Spleen (tissue), 11 donors: ENCODE data around the gene CCNI. TPM values are rescaled to one million over a fixed set of nuclear protein-coding genes. Genes with fewer than 3 reads are reported as not detected.

Experiments
- DNase-seq: peaks from one replicate; pipeline ENCODE4 v3.0.0-alpha.2; 2020
- H3K27ac ChIP-seq, 8 donors: fragments of 200-600 bp; sonication (generic) in 7 of 8; 1 replicate in 4 of 8; 2 replicates in 4 of 8; pipeline versions ENCODE4 v1.5.0 to v1.8.0; 2016 to 2021; ENCODE audit warnings: inconsistent platforms in 4 of 8, mild to moderate bottlenecking in 4 of 8, moderate library complexity in 1 of 8
- H3K27me3 ChIP-seq, 7 donors: fragments of 200-600 bp; sonication (generic) in 6 of 7; replicated peaks in 1 of 7; 1 replicate in 4 of 7; 2 replicates in 3 of 7; pipeline versions ENCODE4 v1.5.0 to v1.8.0; 2016 to 2021; ENCODE audit warnings: inconsistent platforms in 3 of 7, mild to moderate bottlenecking in 1 of 7
- H3K36me3 ChIP-seq, 6 donors: fragments of 200-600 bp; sonication (generic) in 5 of 6; 1 replicate in 4 of 6; 2 replicates in 2 of 6; pipeline versions ENCODE4 v1.5.0 to v1.8.0; 2016 to 2021; ENCODE audit warnings: inconsistent platforms in 2 of 6
- H3K4me1 ChIP-seq, 6 donors: fragments of 200-600 bp; sonication (generic) in 5 of 6; 1 replicate in 3 of 6; 2 replicates in 3 of 6; pipeline versions ENCODE4 v1.5.0 to v1.8.0; 2016 to 2021; ENCODE audit warnings: inconsistent platforms in 3 of 6
- H3K4me3 ChIP-seq, 8 donors: fragments of 200-600 bp; sonication (generic) in 7 of 8; 1 replicate in 4 of 8; 2 replicates in 4 of 8; pipeline versions ENCODE4 v1.5.0 to v1.8.0; 2016 to 2021; ENCODE audit warnings: inconsistent platforms in 4 of 8, mild to moderate bottlenecking in 4 of 8, moderate library complexity in 2 of 8
- H3K9me3 ChIP-seq, 8 donors: fragments of 200-600 bp; sonication (generic) in 7 of 8; 1 replicate in 4 of 8; 2 replicates in 4 of 8; pipeline versions ENCODE4 v1.5.0 to v1.8.0; 2016 to 2021; ENCODE audit warnings: inconsistent platforms in 4 of 8
- CTCF ChIP-seq, 11 experiments: fragments of 200-600 bp in 7 of 11; fragments of 450-650 bp in 4 of 11; sonication (generic) in 4 of 11; IDR thresholded peaks in 8 of 11; conservative IDR thresholded peaks in 3 of 11; 1 replicate in 7 of 11; 2 replicates in 4 of 11; pipeline versions ENCODE4 v1.4.0 to v1.8.0; 2016 to 2021; ENCODE audit warnings: antibody characterized with exemption in 11 of 11, inconsistent platforms in 4 of 11, mild to moderate bottlenecking in 1 of 11
- POLR2A ChIP-seq, 3 donors: fragments of 450-650 bp; IDR thresholded peaks; one replicate each; pipeline ENCODE4 v1.5.1; 2017; ENCODE audit warnings: antibody characterized with exemption in 3 of 3, mild to moderate bottlenecking in 1 of 3
- POLR2AphosphoS5 ChIP-seq, 3 donors: sonication (generic); formaldehyde crosslinking; IDR thresholded peaks; one replicate each; pipeline ENCODE4 v1.5.1; 2017; ENCODE audit warnings: antibody characterized with exemption in 3 of 3
- WGBS, 5 donors: extraction: QIAGEN DNeasy Blood & Tissue Kit in 3 of 5; methylation state at CpG; one replicate each; pipeline versions ENCODE4 v1.1.5 to v1.1.7; 2013 to 2018; 5-methylcytosine and 5-hydroxymethylcytosine counted together
- intact Hi-C: fragments of 100-400 bp; cut with DNase I; formaldehyde crosslinking; loops from one replicate; pipeline ENCODE4 v1.15.0; 2023; ENCODE audit warnings: low total_unique reads
- polyA plus RNA-seq, 3 donors: library from polyadenylated mRNA; stranded (reverse); fragments of 200-250 nt; gene quantifications; one replicate each; pipeline ENCODE4 v1.2.1, GENCODE V29; 2013
- total RNA-seq, 7 donors: library from RNA; depleted of rRNA in 3 of 7; stranded (reverse); fragments of >200 nt in 3 of 7; fragmentation: NEBNext Ultra II Directional in 4 of 7; extraction: Animal tissue kit (Norgen Biotek cat#: 25700) in 4 of 7; gene quantifications; one replicate each; pipeline versions ENCODE4 v1.1.0 to v1.2.1, GENCODE V29; 2016 to 2021
- donor health status: healthy with polysubstance abuse.
- donor health status: DM: no; HTN: no; CAD: no; lungs with moderate emphysema.
- donor health status: DM: no; HTN: no; CAD: no.
- donor health status: Bipolar disorder and iron deficiency.
- donor health status: healthy.
- donor health status: DM: no; HTN: no; CAD: no.
- donor health status: DM: yes; HTN: yes; CAD: no.

Gene CCNI
- total and polyA plus RNA-seq, 10 donors, result 88.8 to 312 (median 255) TPM

- Histone ChIP-seq H3K27me3 (no peaks in the 10 kb centered on the region), H3K36me3 (no peaks in the 10 kb centered on the region), H3K27ac (no peak overlapping the region)
Observed at GRCh38 chr4:77122656-77123055, 46.9 kb upstream of the CCNI start.

DNA sequence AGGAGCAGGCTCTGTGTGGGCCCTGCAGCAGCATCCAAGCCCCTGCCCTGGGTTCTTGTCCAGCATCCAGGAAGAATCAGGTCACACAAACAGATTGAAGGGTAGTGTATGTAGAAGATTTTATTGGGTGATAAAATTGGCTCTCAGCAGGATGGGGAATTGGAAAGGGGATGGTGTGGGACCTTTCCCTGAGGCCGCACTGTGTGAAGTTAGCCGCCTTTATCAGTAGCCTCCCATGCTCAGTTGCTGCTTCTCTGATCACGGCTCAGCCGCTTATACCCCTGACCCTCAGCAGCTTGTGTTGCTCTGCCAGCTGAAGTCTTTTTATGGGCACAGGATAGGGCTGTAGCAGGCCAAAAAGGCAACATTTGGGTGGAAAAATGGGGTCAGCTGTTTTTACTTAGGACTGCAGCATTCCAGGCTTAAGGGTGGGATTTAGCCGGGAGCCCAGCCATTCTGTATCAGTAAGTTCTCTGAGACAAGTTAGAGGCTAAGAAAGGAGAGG, 46.0 kb upstream of the CCNI start:
- no peaks in the 10 kb centered on the region for H3K36me3 ChIP-seq
- TF ChIP-seq POLR2A (IDR thresholded peaks at IDR 0.05) (no peak), CTCF (IDR thresholded peaks at IDR 0.05 in 8 of 11, conservative IDR thresholded peaks at IDR 0.05 in 3 of 11) (no peak)
- no peak for DNase-seq
- no peaks in the 10 kb centered on the region for H3K9me3 ChIP-seq
- intact Hi-C loops, result no loop called here
- no peak overlapping the region for H3K4me3 ChIP-seq
- 85 to 100% (median 94%) methylated on average over 5 of the region's 5 CpGs for WGBS, 5 donors
- peak overlapping the region in 1 of 8 donors; percentile 4 for H3K27ac ChIP-seq
- no peaks in the 10 kb centered on the region for H3K27me3 ChIP-seq
- H3K4me1 ChIP-seq, result peaks cover 2 to 49% (median 32%) of the 10 kb centered on the region in 6 donors

More at GRCh38 chr4:77122656-77123055, 46.9 kb upstream of the CCNI start:
- intact Hi-C loops, result no loop called here
- Histone ChIP-seq H3K4me3 (no peak overlapping the region), H3K4me1 (peaks cover 6 to 58% (median 40%) of the 10 kb centered on the region in 6 donors), H3K9me3 (no peaks in the 10 kb centered on the region)
- WGBS, 5 donors, result 86 to 91% (median 90%) methylated on average over 4 of the region's 4 CpGs
- TF ChIP-seq POLR2AphosphoS5 (IDR thresholded peaks at IDR 0.05), result no peak
- DNase-seq, result no peak

- Histone ChIP-seq H3K27ac (no peak overlapping the region), H3K27me3 (no peaks in the 10 kb centered on the region), H3K4me1 (peaks cover 0 to 41% (median 27%) of the 10 kb centered on the region in 6 donors), H3K4me3 (no peak overlapping the region), H3K36me3 (no peaks in the 10 kb centered on the region), H3K9me3 (no peaks in the 10 kb centered on the region)
- WGBS, 5 donors, result 85 to 91% (median 90%) methylated on average over 6 to 8 of the region's 8 CpGs
- intact Hi-C loops, result no loop called here
- TF ChIP-seq POLR2A (IDR thresholded peaks at IDR 0.05) (no peak), CTCF (IDR thresholded peaks at IDR 0.05 in 8 of 11, conservative IDR thresholded peaks at IDR 0.05 in 3 of 11) (peak in 4 of 11 experiments; percentile 24 to 32 (median 28)), POLR2AphosphoS5 (IDR thresholded peaks at IDR 0.05) (no peak)
- no peak for DNase-seq
Observed at GRCh38 chr4:77120886-77121508, 45.2 kb upstream of the CCNI start.

DNA sequence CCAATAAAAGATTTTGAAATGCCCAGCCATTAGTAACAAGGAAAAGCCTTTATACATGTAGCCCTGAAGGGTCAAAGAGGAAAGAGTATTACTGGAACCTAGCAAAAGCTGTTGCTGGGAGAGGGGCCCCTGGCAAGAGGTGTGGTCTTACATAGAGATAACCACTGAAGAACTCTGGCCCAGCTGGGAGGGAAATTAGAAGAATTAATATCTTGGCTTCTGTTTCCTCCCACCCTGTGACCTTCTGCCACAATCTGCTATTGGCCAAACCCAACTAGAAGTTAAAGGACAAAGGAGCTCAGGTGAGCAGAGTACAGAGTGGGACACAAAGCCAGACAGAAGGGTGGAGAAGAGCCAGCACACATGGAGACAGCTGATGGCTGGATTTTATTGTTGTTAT, 41.9 kb upstream of the CCNI start:
- Histone ChIP-seq H3K27me3 (no peaks in the 10 kb centered on the region), H3K4me3 (no peak overlapping the region), H3K9me3 (no peaks in the 10 kb centered on the region), H3K27ac (no peak overlapping the region), H3K36me3 (no peaks in the 10 kb centered on the region), H3K4me1 (peaks cover 0 to 8% (median 1%) of the 10 kb centered on the region in 6 donors)
- intact Hi-C loops, result no loop called here
- DNase-seq, result no peak
- TF ChIP-seq POLR2AphosphoS5 (IDR thresholded peaks at IDR 0.05) (no peak), CTCF (IDR thresholded peaks at IDR 0.05 in 8 of 11, conservative IDR thresholded peaks at IDR 0.05 in 3 of 11) (no peak), POLR2A (IDR thresholded peaks at IDR 0.05) (no peak)
